K562 (cell line): ENCODE results near the gene KIF5A. TPM values are rescaled to one million over a fixed set of nuclear protein-coding genes. Genes with fewer than 3 reads are reported as not detected.

ENCODE experiments used
- ATAC-seq: fragments of 200-7000 bp; cut with Tn5 transposase; 3 replicates; pipeline ENCODE4 v1.9.1; 2020; ENCODE audit warnings: moderate library complexity
- BruUV-seq: library from RNA; stranded (reverse); fragments of 400-500 nt; replicated peaks from 2 replicates; lab custom pipeline; 2021; lab: Mats Ljungman, UMichigan
- CTCF ChIA-PET: fragments of 300-600 bp; formaldehyde crosslinking; extraction: SDS; loops from one replicate; lab custom pipeline; 2021; ENCODE audit warnings: low intra/inter-chr PET ratio; lab: Yijun Ruan, JAX
- POLR2A ChIA-PET: fragments of 300-600, 350-650 bp; sonication (Branson Sonifier 250); formaldehyde crosslinking; extraction: SDS; loops from one replicate; lab custom pipeline; 2021; ENCODE audit warnings: antibody characterized with exemption, inconsistent platforms; lab: Yijun Ruan, JAX
- DNase-seq, 4 experiments: peaks; one replicate each; pipeline versions ENCODE4 v3.0.0 to v3.0.0-alpha.2; 2011 to 2018; ENCODE audit warnings: low spot score in 3 of 4, mixed read lengths in 3 of 4; ENCODE audit errors: extremely low read depth in 1 of 4
- FAIRE-seq: peaks from 2 replicates; lab custom pipeline; 2011; peaks lifted over from hg19 to GRCh38; lab: Jason Lieb, UNC
- H2AFZ ChIP-seq: 2 replicates; pipeline ENCODE4 v1.6.0; 2011; ENCODE audit warnings: low read depth, low read length, control low read depth, inconsistent platforms
- H3K27ac ChIP-seq: fragments of 200-600 bp; 3 replicates; pipeline ENCODE4 v1.8.0; 2011; ENCODE audit warnings: low read depth, mild to moderate bottlenecking, control low read depth, inconsistent platforms, low read length, moderate library complexity, mixed read lengths; ENCODE audit errors: extremely low read depth
- H3K27me3 ChIP-seq, 2 experiments: fragments of 300-600 bp in 1 of 2; 2 replicates in 1 of 2; 3 replicates in 1 of 2; pipeline versions ENCODE4 v1.6.0 to v1.8.0; 2011; ENCODE audit warnings: inconsistent platforms in 2 of 2, low read length in 2 of 2, mild to moderate bottlenecking in 1 of 2, mixed read lengths in 1 of 2, moderate library complexity in 1 of 2; ENCODE audit not compliant: control insufficient read depth in 2 of 2, insufficient read depth in 2 of 2
- H3K36me3 ChIP-seq: fragments of 300-600 bp; 3 replicates; pipeline ENCODE4 v1.8.0; 2011; ENCODE audit warnings: mild to moderate bottlenecking, low read length, inconsistent platforms; ENCODE audit not compliant: control insufficient read depth, insufficient read depth
- H3K4me1 ChIP-seq, 2 experiments: fragments of 200-600 bp in 1 of 2; replicated peaks in 1 of 2; 2 replicates in 1 of 2; 3 replicates in 1 of 2; pipeline versions ENCODE4 v1.5.1 to v1.8.0; 2011; ENCODE audit warnings: inconsistent platforms in 2 of 2, low read length in 2 of 2, mild to moderate bottlenecking in 1 of 2, mixed read lengths in 1 of 2, moderate library complexity in 1 of 2; ENCODE audit not compliant: control insufficient read depth in 2 of 2, insufficient read depth in 2 of 2
- H3K4me2 ChIP-seq: 2 replicates; pipeline ENCODE4 v1.6.1; 2011; ENCODE audit warnings: low read length, control low read depth, inconsistent platforms, mixed read lengths; ENCODE audit not compliant: insufficient read depth
- H3K4me3 ChIP-seq: fragments of 200-600 bp; sonication (generic), shearing (Covaris generic); 2 replicates; pipeline ENCODE4 v1.5.1; 2016; ENCODE audit warnings: control low read depth, inconsistent platforms
- H3K79me2 ChIP-seq: fragments of 200-600 bp; 3 replicates; pipeline ENCODE4 v1.8.0; 2011; ENCODE audit warnings: low read length, inconsistent platforms; ENCODE audit not compliant: control insufficient read depth, insufficient read depth
- H3K9ac ChIP-seq, 2 experiments: 2 replicates each; pipeline versions ENCODE4 v1.6.0 to v1.6.1; 2011; ENCODE audit warnings: low read depth in 2 of 2, low read length in 2 of 2, control low read depth in 1 of 2, inconsistent platforms in 1 of 2, mild to moderate bottlenecking in 1 of 2, mixed read lengths in 1 of 2; ENCODE audit not compliant: insufficient read depth in 1 of 2
- H3K9me1 ChIP-seq: one replicate; pipeline ENCODE4 v1.6.0; 2011; ENCODE audit warnings: inconsistent platforms, mild to moderate bottlenecking, low read length, moderate library complexity; ENCODE audit not compliant: control insufficient read depth, insufficient read depth
- H3K9me3 ChIP-seq: replicated peaks from 2 replicates; pipeline ENCODE4 v1.5.1; 2011; ENCODE audit warnings: low read depth, low read length, inconsistent platforms; ENCODE audit not compliant: control insufficient read depth, insufficient read depth
- H4K20me1 ChIP-seq: replicated peaks from 2 replicates; pipeline ENCODE4 v1.6.1; 2011; ENCODE audit warnings: low read length, inconsistent platforms, mixed read lengths; ENCODE audit not compliant: control insufficient read depth, insufficient read depth
- HMBOX1 ChIP-seq: sonication (generic); IDR thresholded peaks from 2 replicates; pipeline ENCODE4 v1.6.1; 2016
- NCOA4 ChIP-seq: fragments of 450-650 bp; IDR thresholded peaks from 2 replicates; pipeline ENCODE4 v1.6.1; 2018; ENCODE audit warnings: mild to moderate bottlenecking; ENCODE audit not compliant: partially characterized antibody
- NR4A1 ChIP-seq, 2 experiments: fragments of 250-450 bp in 1 of 2; fragments of 450-650 bp in 1 of 2; sonication (Bioruptor Pico) in 1 of 2; IDR thresholded peaks; 2 replicates each; pipeline versions ENCODE4 v1.4.0 to v1.6.1; 2016 to 2020; ENCODE audit warnings: mild to moderate bottlenecking in 2 of 2, missing compliant biosample characterization in 1 of 2, missing genetic modification characterization in 1 of 2, moderate library complexity in 1 of 2
- PBX2 ChIP-seq, 2 experiments: IDR thresholded peaks in 1 of 2; conservative IDR thresholded peaks in 1 of 2; 2 replicates each; pipeline ENCODE4 v1.6.1; 2016; ENCODE audit warnings: low read depth in 2 of 2, mild to moderate bottlenecking in 1 of 2, missing compliant biosample characterization in 1 of 2, missing genetic modification characterization in 1 of 2, moderate library complexity in 1 of 2
- TAL1 ChIP-seq: fragments of 450-650 bp; IDR thresholded peaks from 2 replicates; pipeline ENCODE4 v1.6.1; 2016; ENCODE audit warnings: mild to moderate bottlenecking
- THAP12 ChIP-seq: fragments of 250-450 bp; sonication (Bioruptor Pico); IDR thresholded peaks from 2 replicates; pipeline ENCODE4 v1.9.0; 2021; ENCODE audit warnings: mild to moderate bottlenecking, inconsistent platforms
- ZBTB8A ChIP-seq: fragments of 450-650 bp; IDR thresholded peaks from 2 replicates; pipeline ENCODE4 v1.6.1; 2018; ENCODE audit warnings: mild to moderate bottlenecking, moderate library complexity; ENCODE audit not compliant: partially characterized antibody
- ZKSCAN8 ChIP-seq: fragments of 200-800 bp; sonication (Bioruptor generic); IDR thresholded peaks from 2 replicates; pipeline ENCODE4 v1.6.1; 2016; ENCODE audit warnings: missing genetic modification characterization, missing compliant biosample characterization
- whole genome bisulfite sequencing: fragments of 100-300 bp; shearing (Covaris generic); methylation state at CpG from one replicate; pipeline ENCODE4 v1.1.6; 2016; ENCODE audit warnings: low coverage, mixed read lengths; ENCODE audit not compliant: insufficient coverage; ENCODE audit errors: missing lambda C conversion rate; 5-methylcytosine and 5-hydroxymethylcytosine counted together
- in situ Hi-C: fragments of 300-500 bp; cut with MboI; formaldehyde crosslinking; loops from 4 replicates; pipeline ENCODE4 v1.15.0; 2018; ENCODE audit warnings: inconsistent platforms, mixed read lengths
- intact Hi-C: fragments of 100-400 bp; cut with micrococcal nuclease; formaldehyde crosslinking; loops from 2 replicates; pipeline ENCODE4 v1.14.2; 2022
- polyA plus RNA-seq, 8 experiments: library from polyadenylated mRNA; depleted of rRNA in 4 of 8; stranded (reverse) in 5 of 8; unstranded in 3 of 8; fragments of >200 nt; fragmentation: Nextera tagmentation in 2 of 8; fragmentation: Illumina TruSeq in 1 of 8; extraction: Ambion mirVana in 2 of 8; extraction: Trizol in 1 of 8; gene quantifications; 2 replicates each; pipeline versions ENCODE4 v1.2.1 to v1.2.3, GENCODE V29; 2011 to 2014; ENCODE audit warnings: inconsistent platforms in 1 of 8, missing spikeins in 1 of 8
- total RNA-seq, 7 experiments: library from RNA; depleted of rRNA in 6 of 7; stranded (reverse); fragments of >200 nt in 6 of 7; fragmentation: Illumina TruSeq in 2 of 7; extraction: Trizol in 2 of 7; gene quantifications; 2 replicates each; pipeline versions ENCODE4 v1.2.1 to v1.2.3, GENCODE V29; 2011 to 2021; ENCODE audit warnings: low replicate concordance in 1 of 7
- TF ChIP-seq, protein P1 (sequence below): fragments of 450-650 bp; IDR thresholded peaks from 2 replicates; pipeline ENCODE4 v1.6.1; 2016
- TF ChIP-seq, protein P2 (sequence below): IDR thresholded peaks from 3 replicates; pipeline ENCODE4 v1.6.1; 2011; ENCODE audit warnings: borderline replicate concordance, mild to moderate bottlenecking, moderate library complexity; ENCODE audit not compliant: insufficient read length; ENCODE audit errors: extremely low read depth

Gene KIF5A
- total and polyA plus RNA-seq, 9 of the 15 experiments (the other 6 are each of a cell fraction or from before 2014, with no cell fraction given) = 3.4 to 17.7 (median 8.0) TPM

GRCh38 chr12:57541001-57541400 lies 8.8 kb upstream of the KIF5A start:
- Histone ChIP-seq H2AFZ (no peak overlapping the region), H3K27ac (peak overlapping the region; percentile 78), H3K9ac (peak overlapping the region in 1 of 2 experiments; percentile 8; a peak in 1 of 4 replicates), H4K20me1 (no peaks in the 10 kb centered on the region), H3K27me3 (no peaks in the 10 kb centered on the region), H3K79me2 (peaks cover 59% of the 10 kb centered on the region), H3K4me1 (peaks cover 23 to 63% of the 10 kb centered on the region in 2 experiments), H3K4me2 (peak overlapping the region; percentile 50), H3K4me3 (no peak overlapping the region), H3K9me3 (no peaks in the 10 kb centered on the region), H3K36me3 (peaks cover 78% of the 10 kb centered on the region), H3K9me1 (no peaks in the 10 kb centered on the region)
- no TSS peak for BruUV-seq
- FAIRE-seq (no peak), DNase-seq (peak in 1 of 4 experiments; percentile 36), ATAC-seq (no peak)
- ChIA-PET CTCF (no interaction called here), POLR2A (interaction anchor here (0.6 to 12.7 kb wide), 6 partner anchors 10 to 273 kb away, joined by 3 to 225 read pairs (median 4); partner anchors contain the start of genes DDIT3 and MBD6)
- in situ Hi-C loops (no loop called here), intact Hi-C loops (no loop called here)
- 15% methylated on average over 2 of the region's 2 CpGs for WGBS
- TF ChIP-seq THAP12 (CRISPR knock-in tag) (no peak), ZKSCAN8 (CRISPR knock-in tag) (no peak), HMBOX1 (no peak), ZBTB8A (no peak), PBX2 (CRISPR knock-in tag; IDR thresholded peaks at IDR 0.05; ENCODE audit: low read depth) (no peak), PBX2 (tag; conservative IDR thresholded peaks at IDR 0.05; ENCODE audit: low read depth) (peak; percentile 63; the same call in 1 of the 2 replicates), NR4A1 (CRISPR knock-in tag; IDR thresholded peaks at IDR 0.05) (no peak), NR4A1 (tag; IDR thresholded peaks at IDR 0.05) (no peak), TAL1 (no peak), NCOA4 (no peak)
- TF ChIP-seq, protein P1, sequence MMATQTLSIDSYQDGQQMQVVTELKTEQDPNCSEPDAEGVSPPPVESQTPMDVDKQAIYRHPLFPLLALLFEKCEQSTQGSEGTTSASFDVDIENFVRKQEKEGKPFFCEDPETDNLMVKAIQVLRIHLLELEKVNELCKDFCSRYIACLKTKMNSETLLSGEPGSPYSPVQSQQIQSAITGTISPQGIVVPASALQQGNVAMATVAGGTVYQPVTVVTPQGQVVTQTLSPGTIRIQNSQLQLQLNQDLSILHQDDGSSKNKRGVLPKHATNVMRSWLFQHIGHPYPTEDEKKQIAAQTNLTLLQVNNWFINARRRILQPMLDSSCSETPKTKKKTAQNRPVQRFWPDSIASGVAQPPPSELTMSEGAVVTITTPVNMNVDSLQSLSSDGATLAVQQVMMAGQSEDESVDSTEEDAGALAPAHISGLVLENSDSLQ = peak; percentile 57
- TF ChIP-seq, protein P2, sequence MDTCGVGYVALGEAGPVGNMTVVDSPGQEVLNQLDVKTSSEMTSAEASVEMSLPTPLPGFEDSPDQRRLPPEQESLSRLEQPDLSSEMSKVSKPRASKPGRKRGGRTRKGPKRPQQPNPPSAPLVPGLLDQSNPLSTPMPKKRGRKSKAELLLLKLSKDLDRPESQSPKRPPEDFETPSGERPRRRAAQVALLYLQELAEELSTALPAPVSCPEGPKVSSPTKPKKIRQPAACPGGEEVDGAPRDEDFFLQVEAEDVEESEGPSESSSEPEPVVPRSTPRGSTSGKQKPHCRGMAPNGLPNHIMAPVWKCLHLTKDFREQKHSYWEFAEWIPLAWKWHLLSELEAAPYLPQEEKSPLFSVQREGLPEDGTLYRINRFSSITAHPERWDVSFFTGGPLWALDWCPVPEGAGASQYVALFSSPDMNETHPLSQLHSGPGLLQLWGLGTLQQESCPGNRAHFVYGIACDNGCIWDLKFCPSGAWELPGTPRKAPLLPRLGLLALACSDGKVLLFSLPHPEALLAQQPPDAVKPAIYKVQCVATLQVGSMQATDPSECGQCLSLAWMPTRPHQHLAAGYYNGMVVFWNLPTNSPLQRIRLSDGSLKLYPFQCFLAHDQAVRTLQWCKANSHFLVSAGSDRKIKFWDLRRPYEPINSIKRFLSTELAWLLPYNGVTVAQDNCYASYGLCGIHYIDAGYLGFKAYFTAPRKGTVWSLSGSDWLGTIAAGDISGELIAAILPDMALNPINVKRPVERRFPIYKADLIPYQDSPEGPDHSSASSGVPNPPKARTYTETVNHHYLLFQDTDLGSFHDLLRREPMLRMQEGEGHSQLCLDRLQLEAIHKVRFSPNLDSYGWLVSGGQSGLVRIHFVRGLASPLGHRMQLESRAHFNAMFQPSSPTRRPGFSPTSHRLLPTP = no peak
